ENCODE measurements around the gene SEMA4C. TPM values are rescaled to one million over a fixed set of nuclear protein-coding genes. Genes with fewer than 3 reads are reported as not detected.

The SEMA4C gene
- total RNA-seq, 1 experiment from 2014 or later, result 40.2 TPM

GRCh38 chr2:96873651-96874096 is 3.8 kb upstream of the SEMA4C start:
- DNase-seq (ENCODE audit: low read depth, low spot score) (no peak), ATAC-seq (no peak)
- ChIA-PET POLR2A (no interaction called here), CTCF (interaction anchor here (1.1 to 1.2 kb wide), 2 partner anchors 77 to 78 kb away, joined by 3 read pairs; no protein-coding TSS in a partner anchor)
- H3K4me3 ChIP-seq (ENCODE audit: low read depth in 2 of 2, low read length in 2 of 2), result no peak overlapping the region
- H3K4me1 ChIP-seq (ENCODE audit: control insufficient read depth, insufficient read depth, low read length), result peaks cover 17% of the 10 kb centered on the region; the same call in 1 of the 2 replicates
- no peaks in the 10 kb centered on the region for H3K9me3 ChIP-seq (ENCODE audit: control insufficient read depth, insufficient read depth, low read depth, low read length)
- in situ Hi-C loops (cut with HindIII; ENCODE audit: low pct_unique_long_range_greater_than_20kb, low sequenced_read_pairs), result no loop called here
- H3K27me3 ChIP-seq (ENCODE audit: control insufficient read depth, insufficient read depth, low read length), result no peaks in the 10 kb centered on the region
- H3K36me3 ChIP-seq (ENCODE audit: control insufficient read depth, insufficient read depth, low read length), result no peaks in the 10 kb centered on the region; the same call in 1 of the 2 replicates
- no peak overlapping the region for H3K27ac ChIP-seq (ENCODE audit: low read length)
- no TSS peak for BruUV-seq (replicated peaks)
- TF ChIP-seq POLR2AphosphoS5 (IDR thresholded peaks at IDR 0.05; ENCODE audit: low read depth, low read length), result no peak
- TF ChIP-seq TCF7L2 (IDR thresholded peaks at IDR 0.05; ENCODE audit: low read depth, low read length), result no peak
- no peak for TF ChIP-seq SIN3A (IDR thresholded peaks at IDR 0.05; ENCODE audit: borderline replicate concordance, insufficient read depth, low read depth, low read length)
- TF ChIP-seq REST (IDR thresholded peaks at IDR 0.05; ENCODE audit: insufficient read depth in 1 of 2, low read depth in 2 of 2, low read length in 1 of 2), result no peak
- no peak for TF ChIP-seq CTCF (IDR thresholded peaks at IDR 0.05)
- intact Hi-C loops (cut with micrococcal nuclease; ENCODE audit: unreplicated experiment), result no loop called here

- TF ChIP-seq TCF7L2 (IDR thresholded peaks at IDR 0.05; ENCODE audit: low read depth, low read length), result no peak
- no peak for TF ChIP-seq POLR2AphosphoS5 (IDR thresholded peaks at IDR 0.05; ENCODE audit: low read depth, low read length)
- Histone ChIP-seq H3K27ac (ENCODE audit: low read length) (no peak overlapping the region), H3K4me3 (ENCODE audit: low read depth in 2 of 2, low read length in 2 of 2) (no peak overlapping the region), H3K4me1 (ENCODE audit: control insufficient read depth, insufficient read depth, low read length) (peaks cover 17% of the 10 kb centered on the region), H3K36me3 (ENCODE audit: control insufficient read depth, insufficient read depth, low read length) (peaks cover 3% of the 10 kb centered on the region; the same call in 1 of the 2 replicates), H3K9me3 (ENCODE audit: control insufficient read depth, insufficient read depth, low read depth, low read length) (no peaks in the 10 kb centered on the region), H3K27me3 (ENCODE audit: control insufficient read depth, insufficient read depth, low read length) (no peaks in the 10 kb centered on the region)
- DNase-seq (ENCODE audit: low read depth, low spot score) (no peak), ATAC-seq (no peak)
- intact Hi-C loops (cut with micrococcal nuclease; ENCODE audit: unreplicated experiment), result no loop called here
- POLR2A ChIA-PET, result no interaction called here
- in situ Hi-C loops (cut with HindIII; ENCODE audit: low pct_unique_long_range_greater_than_20kb, low sequenced_read_pairs), result no loop called here
- BruUV-seq (replicated peaks), result no TSS peak
- CTCF ChIA-PET, result interaction anchor here (1.1 kb wide), 1 partner anchor 78 kb away, joined by 3 read pairs; no protein-coding TSS in a partner anchor
Observed at GRCh38 chr2:96872591-96873349, 2.9 kb upstream of the SEMA4C start.
